Dendritic cell treated with granulocyte-macrophage colony-stimulating factor and Interleukin-4, amounts not matched to agents 40 ng/mL and 50 ng/mL, for 4 days (primary cell): ENCODE results near the gene OMP.

Experiments used
- H3K27ac Mint-ChIP-seq: one replicate; pipeline ENCODE4 v1.8.0; 2022; ENCODE audit warnings: mild to moderate bottlenecking, mixed read lengths
- H3K27me3 Mint-ChIP-seq: one replicate; pipeline ENCODE4 v1.8.0; 2022; ENCODE audit warnings: mild to moderate bottlenecking, mixed read lengths
- H3K36me3 Mint-ChIP-seq: one replicate; pipeline ENCODE4 v1.8.0; 2022; ENCODE audit warnings: low read depth, mixed read lengths
- H3K4me1 Mint-ChIP-seq: one replicate; pipeline ENCODE4 v1.8.0; 2022; ENCODE audit warnings: low read depth, mixed read lengths
- H3K4me3 Mint-ChIP-seq: one replicate; pipeline ENCODE4 v1.8.0; 2022; ENCODE audit warnings: mild to moderate bottlenecking, moderate library complexity, mixed read lengths
- H3K9me3 Mint-ChIP-seq: one replicate; pipeline ENCODE4 v1.8.0; 2022; ENCODE audit warnings: mixed read lengths
- intact Hi-C: fragments of 100-400 bp; cut with micrococcal nuclease; formaldehyde crosslinking; loops from one replicate; pipeline ENCODE4 v1.15.0; 2022

Gene OMP

DNA sequence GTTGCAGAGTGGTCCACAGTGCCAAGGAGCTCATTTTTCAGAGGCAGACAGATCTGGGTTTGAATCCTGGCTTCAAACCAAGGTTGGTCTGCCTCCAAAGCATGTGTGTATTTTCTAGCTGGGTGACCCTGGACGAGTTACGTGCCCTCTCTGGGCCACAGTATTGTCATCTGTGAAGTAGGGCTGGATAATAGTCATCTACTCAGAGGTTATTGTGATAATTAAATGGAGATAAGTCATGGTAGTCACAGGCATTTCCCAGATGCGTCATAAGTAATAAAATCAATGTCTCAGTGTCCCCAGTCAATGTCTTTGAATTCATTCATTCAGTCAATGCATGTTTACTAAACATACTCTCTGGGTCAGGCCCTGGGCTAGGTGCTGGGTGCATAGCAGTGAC is 8.6 kb downstream of the OMP start:
- Mint-ChIP-seq H3K27ac (no peak overlapping the region), H3K36me3 (no peaks in the 10 kb centered on the region), H3K9me3 (no peaks in the 10 kb centered on the region), H3K4me1 (peaks cover 5% of the 10 kb centered on the region), H3K4me3 (no peak overlapping the region), H3K27me3 (peaks cover 7% of the 10 kb centered on the region)
- intact Hi-C loops, result no loop called here

DNA sequence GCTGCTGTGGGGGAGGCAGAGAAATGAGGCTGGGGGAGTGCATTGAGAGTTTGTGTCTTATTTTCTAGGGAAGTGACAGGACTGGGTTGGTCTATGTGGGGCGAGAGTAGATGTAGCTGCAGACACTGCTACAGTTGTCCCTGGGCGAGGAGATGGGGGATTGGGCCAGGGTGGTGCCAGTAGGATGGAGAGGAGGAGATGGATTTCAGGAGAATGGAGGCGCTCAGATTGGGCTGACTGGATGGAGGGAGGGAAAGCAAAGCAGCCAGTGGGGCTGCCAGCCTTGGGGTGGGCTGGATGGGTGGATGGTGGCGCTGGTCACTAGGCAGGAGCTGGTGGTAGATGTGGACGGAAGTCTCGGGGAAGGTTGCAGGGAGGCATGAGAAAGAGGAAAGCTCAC is 9.3 kb downstream of the OMP start:
- Mint-ChIP-seq H3K4me3 (no peak overlapping the region), H3K36me3 (no peaks in the 10 kb centered on the region), H3K9me3 (no peaks in the 10 kb centered on the region), H3K4me1 (peaks cover 5% of the 10 kb centered on the region), H3K27ac (no peak overlapping the region), H3K27me3 (peaks cover 7% of the 10 kb centered on the region)
- intact Hi-C loops, result no loop called here

DNA sequence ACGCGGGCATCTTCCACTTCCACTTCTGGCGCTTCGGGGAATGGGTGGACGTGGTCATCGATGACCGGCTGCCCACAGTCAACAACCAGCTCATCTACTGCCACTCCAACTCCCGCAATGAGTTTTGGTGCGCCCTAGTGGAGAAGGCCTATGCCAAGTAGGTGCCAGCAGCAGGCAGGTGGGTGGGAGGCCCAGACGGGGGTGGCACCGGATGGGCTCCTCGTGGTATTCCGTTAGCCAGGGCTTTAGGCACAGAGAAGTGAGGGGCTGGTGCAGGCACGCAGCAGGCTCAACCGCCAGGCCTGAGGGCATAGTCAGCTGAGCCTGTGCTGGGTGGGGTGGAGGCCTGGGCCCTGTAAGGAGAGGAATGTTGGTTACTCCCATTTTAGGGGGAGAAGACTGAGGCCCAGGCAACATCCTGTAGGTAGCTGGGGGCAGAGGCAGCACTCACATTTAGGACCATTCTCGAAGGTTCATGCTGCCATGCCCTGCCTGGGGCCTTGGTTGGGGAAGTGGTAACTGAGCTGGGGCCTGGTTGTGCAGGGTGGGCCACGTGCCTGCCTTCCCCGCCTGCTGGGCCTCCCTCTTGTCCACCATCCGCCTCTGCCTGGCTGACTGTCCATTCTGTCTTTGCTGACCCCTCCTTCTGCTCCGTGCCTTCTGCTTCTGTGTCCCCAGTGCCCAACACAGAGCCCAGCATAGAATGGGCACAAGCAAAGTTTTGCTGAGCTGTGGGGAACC is 10.2 kb downstream of the OMP start:
- H3K4me1 Mint-ChIP-seq, result peaks cover 5% of the 10 kb centered on the region
- no peak overlapping the region for H3K27ac Mint-ChIP-seq
- no peaks in the 10 kb centered on the region for H3K9me3 Mint-ChIP-seq
- H3K36me3 Mint-ChIP-seq, result no peaks in the 10 kb centered on the region
- intact Hi-C loops, result no loop called here
- H3K4me3 Mint-ChIP-seq, result no peak overlapping the region
- H3K27me3 Mint-ChIP-seq, result peaks cover 5% of the 10 kb centered on the region

DNA sequence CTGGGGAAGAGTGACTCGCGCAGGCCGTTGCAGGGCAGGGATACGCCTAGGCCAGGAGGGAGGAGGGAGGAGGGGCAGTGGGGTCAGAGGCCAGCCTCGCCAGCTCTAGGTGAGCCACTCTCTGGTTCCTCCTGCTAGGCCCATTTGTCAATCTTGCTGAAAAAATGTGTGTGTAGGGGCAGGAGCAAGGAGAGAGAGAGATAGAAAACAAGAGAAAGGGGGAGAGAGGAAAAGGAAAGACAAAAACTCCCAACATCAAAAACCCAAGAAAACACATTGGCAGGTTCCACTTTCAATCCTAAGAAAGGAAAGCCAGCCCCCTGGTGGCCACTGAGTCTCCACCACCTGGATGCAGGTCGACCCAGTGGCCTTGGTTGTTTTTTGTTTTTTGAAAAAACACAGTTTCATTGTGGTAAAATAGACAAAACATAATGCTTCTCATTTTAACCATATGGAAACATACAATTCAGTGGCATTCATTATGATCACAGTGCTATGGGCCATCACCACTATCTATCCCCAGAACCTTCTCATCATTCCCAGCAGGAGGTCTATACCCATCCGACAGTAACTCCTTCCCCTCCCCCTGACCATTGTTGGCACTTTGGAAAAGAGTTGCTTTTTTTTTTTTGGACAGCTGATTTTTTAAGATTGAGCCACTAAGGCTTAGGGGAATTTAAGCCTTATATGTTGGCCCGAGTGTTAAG is 10.9 kb downstream of the OMP start:
- intact Hi-C loops, result no loop called here
- Mint-ChIP-seq H3K9me3 (no peaks in the 10 kb centered on the region), H3K4me3 (no peak overlapping the region), H3K36me3 (no peaks in the 10 kb centered on the region), H3K4me1 (peaks cover 5% of the 10 kb centered on the region), H3K27me3 (peaks cover 2% of the 10 kb centered on the region), H3K27ac (no peak overlapping the region)

DNA sequence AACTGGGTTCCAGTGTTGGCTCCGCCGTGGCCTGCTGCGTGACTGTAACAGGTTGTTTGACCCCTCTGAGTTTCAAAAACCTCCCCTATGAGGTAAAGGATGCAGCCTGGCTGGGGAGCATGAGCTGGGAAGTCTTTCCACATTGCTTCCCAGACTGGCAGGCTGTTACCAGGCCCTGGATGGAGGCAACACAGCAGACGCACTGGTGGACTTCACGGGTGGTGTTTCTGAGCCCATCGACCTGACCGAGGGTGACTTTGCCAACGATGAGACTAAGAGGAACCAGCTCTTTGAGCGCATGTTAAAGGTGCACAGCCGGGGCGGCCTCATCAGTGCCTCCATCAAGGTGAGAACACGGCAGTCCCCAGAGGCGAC is 11.4 kb downstream of the OMP start:
- Mint-ChIP-seq H3K4me3 (no peak overlapping the region), H3K27me3 (peaks cover 2% of the 10 kb centered on the region), H3K9me3 (no peaks in the 10 kb centered on the region), H3K4me1 (peaks cover 5% of the 10 kb centered on the region), H3K27ac (no peak overlapping the region), H3K36me3 (no peaks in the 10 kb centered on the region)
- intact Hi-C loops, result no loop called here

DNA sequence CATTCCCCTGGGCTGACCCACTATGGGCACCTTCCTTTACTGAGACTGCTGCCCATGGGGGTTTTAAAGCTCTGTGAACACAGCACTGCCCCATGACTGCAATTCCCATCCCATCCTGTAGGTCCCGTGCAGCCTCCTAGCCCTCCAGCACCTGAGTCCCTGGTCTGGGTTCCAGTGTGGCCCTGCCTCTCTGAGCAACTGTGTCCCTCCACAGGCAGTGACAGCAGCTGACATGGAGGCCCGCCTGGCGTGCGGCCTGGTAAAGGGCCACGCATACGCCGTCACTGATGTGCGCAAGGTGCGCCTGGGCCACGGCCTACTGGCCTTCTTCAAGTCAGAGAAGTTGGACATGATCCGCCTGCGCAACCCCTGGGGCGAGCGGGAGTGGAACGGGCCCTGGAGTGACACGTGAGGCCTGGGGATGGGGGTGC is 12.6 kb downstream of the OMP start:
- intact Hi-C loops, result no loop called here
- H3K27ac Mint-ChIP-seq, result no peak overlapping the region
- no peaks in the 10 kb centered on the region for H3K27me3 Mint-ChIP-seq
- no peaks in the 10 kb centered on the region for H3K36me3 Mint-ChIP-seq
- no peaks in the 10 kb centered on the region for H3K9me3 Mint-ChIP-seq
- peaks cover 5% of the 10 kb centered on the region for H3K4me1 Mint-ChIP-seq
- no peak overlapping the region for H3K4me3 Mint-ChIP-seq

DNA sequence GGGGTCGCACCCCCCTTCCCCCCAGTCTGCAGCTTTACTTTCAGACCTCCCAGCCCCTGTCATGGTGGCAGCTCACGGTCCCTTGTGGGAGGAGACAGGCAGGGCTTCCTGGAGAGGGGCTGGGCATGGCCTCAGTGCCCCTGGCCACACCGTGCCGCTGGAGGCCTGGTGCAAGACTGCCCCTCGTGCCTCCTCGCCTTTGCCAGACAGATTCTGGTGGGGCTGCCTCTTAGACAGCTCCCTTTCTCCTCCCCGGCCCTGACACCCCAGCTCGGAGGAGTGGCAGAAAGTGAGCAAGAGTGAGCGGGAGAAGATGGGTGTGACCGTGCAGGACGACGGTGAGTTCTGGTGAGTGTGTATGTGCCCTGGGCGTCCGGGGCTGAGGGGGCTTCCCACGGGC is 13.3 kb downstream of the OMP start:
- Mint-ChIP-seq H3K27me3 (no peaks in the 10 kb centered on the region), H3K4me3 (no peak overlapping the region), H3K9me3 (no peaks in the 10 kb centered on the region), H3K36me3 (no peaks in the 10 kb centered on the region), H3K4me1 (peaks cover 5% of the 10 kb centered on the region), H3K27ac (no peak overlapping the region)
- intact Hi-C loops, result no loop called here

DNA sequence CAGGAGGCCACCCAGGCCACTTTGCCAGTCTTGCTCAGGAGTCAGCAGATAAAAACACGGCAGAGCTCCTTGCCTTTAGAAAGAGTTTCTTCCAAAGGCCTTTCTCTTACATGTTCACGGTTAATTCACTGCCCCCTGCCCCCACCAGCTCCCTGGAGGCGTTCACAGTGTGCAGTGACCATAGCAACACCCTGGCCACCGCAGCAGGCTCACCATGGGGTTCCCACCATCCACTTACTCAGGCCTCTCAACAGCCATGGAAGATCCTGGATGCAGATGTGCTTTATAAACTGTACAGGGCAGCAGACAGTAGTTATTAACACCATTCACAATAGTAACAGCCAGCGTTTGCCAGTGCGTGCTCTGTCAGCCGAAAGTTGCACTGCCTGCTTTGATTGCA is 14.9 kb downstream of the OMP start:
- no peak overlapping the region for H3K27ac Mint-ChIP-seq
- intact Hi-C loops, result no loop called here
- H3K4me3 Mint-ChIP-seq, result no peak overlapping the region
- no peaks in the 10 kb centered on the region for H3K27me3 Mint-ChIP-seq
- peaks cover 5% of the 10 kb centered on the region for H3K4me1 Mint-ChIP-seq
- H3K36me3 Mint-ChIP-seq, result no peaks in the 10 kb centered on the region
- no peaks in the 10 kb centered on the region for H3K9me3 Mint-ChIP-seq

DNA sequence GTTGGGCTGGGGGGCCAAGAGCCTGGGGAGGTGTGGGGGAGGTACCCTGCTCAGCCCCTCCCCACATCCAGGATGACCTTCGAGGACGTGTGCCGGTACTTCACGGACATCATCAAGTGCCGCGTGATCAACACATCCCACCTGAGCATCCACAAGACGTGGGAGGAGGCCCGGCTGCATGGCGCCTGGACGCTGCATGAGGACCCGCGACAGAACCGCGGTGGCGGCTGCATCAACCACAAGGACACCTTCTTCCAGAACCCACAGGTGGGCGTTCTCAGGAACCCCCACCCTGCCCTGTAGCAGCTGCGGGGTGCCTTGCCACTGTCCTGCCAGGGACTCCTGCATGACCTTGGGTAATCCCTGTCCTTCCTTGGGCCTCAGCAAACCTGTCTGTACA is 15.4 kb downstream of the OMP start:
- H3K4me3 Mint-ChIP-seq, result no peak overlapping the region
- no peaks in the 10 kb centered on the region for H3K36me3 Mint-ChIP-seq
- no peak overlapping the region for H3K27ac Mint-ChIP-seq
- intact Hi-C loops, result no loop called here
- no peaks in the 10 kb centered on the region for H3K9me3 Mint-ChIP-seq
- peaks cover 5% of the 10 kb centered on the region for H3K4me1 Mint-ChIP-seq
- no peaks in the 10 kb centered on the region for H3K27me3 Mint-ChIP-seq

DNA sequence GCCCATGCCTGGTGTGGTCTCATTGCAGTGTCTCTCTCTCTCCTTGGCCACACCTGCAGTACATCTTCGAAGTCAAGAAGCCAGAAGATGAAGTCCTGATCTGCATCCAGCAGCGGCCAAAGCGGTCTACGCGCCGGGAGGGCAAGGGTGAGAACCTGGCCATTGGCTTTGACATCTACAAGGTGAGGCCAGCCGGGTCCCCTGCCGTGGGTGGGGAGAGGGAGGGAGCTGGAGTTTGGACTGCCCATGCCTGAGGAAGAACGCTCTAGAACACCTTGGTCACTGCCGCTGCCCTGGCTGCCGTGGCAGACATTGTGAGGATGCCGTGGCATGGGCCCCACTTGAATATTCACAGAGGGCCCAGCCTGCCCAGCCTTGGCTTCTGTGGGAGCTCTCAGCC is 16.3 kb downstream of the OMP start:
- no peak overlapping the region for H3K4me3 Mint-ChIP-seq

DNA sequence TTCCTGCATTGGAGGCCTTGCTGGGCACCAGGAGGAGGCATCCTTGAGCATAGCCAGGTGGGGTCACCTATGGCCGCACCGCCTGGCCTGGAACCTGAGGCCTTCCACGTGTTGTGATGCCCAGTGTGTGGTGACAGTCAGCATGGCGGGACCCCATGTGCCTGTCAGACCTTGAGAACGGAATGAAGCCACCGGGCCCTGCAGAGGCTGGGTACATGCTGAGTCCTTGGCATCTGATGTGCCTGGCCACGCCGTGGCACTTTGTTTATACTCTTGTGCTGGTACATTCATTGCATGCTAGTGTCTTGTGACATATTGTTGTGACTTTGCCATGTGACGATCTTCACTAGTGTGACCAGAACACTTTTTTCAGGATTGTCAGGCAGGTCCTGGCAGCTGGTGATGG is 16.9 kb downstream of the OMP start:
- intact Hi-C loops, result no loop called here
- H3K4me3 Mint-ChIP-seq, result no peak overlapping the region
- H3K9me3 Mint-ChIP-seq, result no peaks in the 10 kb centered on the region
- H3K36me3 Mint-ChIP-seq, result no peaks in the 10 kb centered on the region
- H3K4me1 Mint-ChIP-seq, result no peaks in the 10 kb centered on the region
- H3K27me3 Mint-ChIP-seq, result no peaks in the 10 kb centered on the region
- no peak overlapping the region for H3K27ac Mint-ChIP-seq

More for the DNA sequence above, 16.3 kb downstream of the OMP start:
- H3K36me3 Mint-ChIP-seq, result no peaks in the 10 kb centered on the region
- intact Hi-C loops, result no loop called here
- H3K27ac Mint-ChIP-seq, result no peak overlapping the region
- no peaks in the 10 kb centered on the region for H3K4me1 Mint-ChIP-seq
- H3K27me3 Mint-ChIP-seq, result no peaks in the 10 kb centered on the region
- H3K9me3 Mint-ChIP-seq, result no peaks in the 10 kb centered on the region

DNA sequence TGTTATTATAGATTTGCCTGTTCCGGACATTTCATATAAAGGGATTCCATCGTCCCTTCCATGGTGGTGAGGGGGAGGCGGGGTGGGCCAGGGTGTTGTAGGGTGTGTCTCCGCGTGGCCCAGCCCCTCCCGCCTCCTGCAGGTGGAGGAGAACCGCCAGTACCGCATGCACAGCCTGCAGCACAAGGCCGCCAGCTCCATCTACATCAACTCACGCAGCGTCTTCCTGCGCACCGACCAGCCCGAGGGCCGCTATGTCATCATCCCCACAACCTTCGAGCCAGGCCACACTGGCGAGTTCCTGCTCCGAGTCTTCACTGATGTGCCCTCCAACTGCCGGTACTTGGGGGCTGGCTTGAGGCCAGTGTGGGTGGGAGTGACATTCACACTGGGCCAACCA is 17.9 kb downstream of the OMP start:
- intact Hi-C loops, result loop anchor here (10.0 kb wide), 1 partner anchor 424 kb away; no protein-coding TSS in a partner anchor

DNA sequence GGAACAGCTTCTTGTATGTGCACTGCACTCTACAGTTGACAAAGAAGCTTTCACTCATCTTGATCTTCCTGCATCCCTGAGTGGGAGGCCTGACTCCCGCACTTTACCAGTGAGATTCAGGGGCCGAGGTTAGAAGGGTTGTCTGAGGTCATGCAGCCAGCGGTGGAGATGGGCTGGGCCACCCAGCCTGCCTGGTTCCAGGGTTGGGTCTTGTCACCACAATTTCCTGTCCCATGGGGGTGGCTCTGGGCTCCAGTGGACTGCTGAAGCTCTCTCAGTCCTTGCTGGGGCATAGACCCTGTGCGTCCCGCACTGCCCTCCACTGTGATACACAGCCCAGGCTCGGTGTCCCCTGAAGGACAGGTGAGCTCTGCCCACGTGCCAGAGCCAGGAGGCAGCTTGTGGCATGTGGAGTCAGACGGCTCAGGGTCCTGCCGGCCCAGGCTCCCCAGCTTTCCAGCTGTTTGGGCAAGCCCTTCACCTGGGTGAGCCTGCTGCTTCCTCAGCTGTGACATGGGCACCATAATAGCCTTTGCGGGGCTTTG is 18.5 kb downstream of the OMP start:
- intact Hi-C loops, result loop anchor here (10.0 kb wide), 1 partner anchor 424 kb away; no protein-coding TSS in a partner anchor
- no peak overlapping the region for H3K27ac Mint-ChIP-seq
- H3K27me3 Mint-ChIP-seq, result peaks cover 2% of the 10 kb centered on the region
- H3K4me3 Mint-ChIP-seq, result no peak overlapping the region
- H3K9me3 Mint-ChIP-seq, result no peaks in the 10 kb centered on the region
- H3K36me3 Mint-ChIP-seq, result no peaks in the 10 kb centered on the region
- no peaks in the 10 kb centered on the region for H3K4me1 Mint-ChIP-seq

More for the DNA sequence above, 17.9 kb downstream of the OMP start:
- no peaks in the 10 kb centered on the region for H3K9me3 Mint-ChIP-seq
- H3K36me3 Mint-ChIP-seq, result no peaks in the 10 kb centered on the region
- H3K4me3 Mint-ChIP-seq, result no peak overlapping the region
- H3K27me3 Mint-ChIP-seq, result no peaks in the 10 kb centered on the region
- no peaks in the 10 kb centered on the region for H3K4me1 Mint-ChIP-seq
- H3K27ac Mint-ChIP-seq, result no peak overlapping the region

DNA sequence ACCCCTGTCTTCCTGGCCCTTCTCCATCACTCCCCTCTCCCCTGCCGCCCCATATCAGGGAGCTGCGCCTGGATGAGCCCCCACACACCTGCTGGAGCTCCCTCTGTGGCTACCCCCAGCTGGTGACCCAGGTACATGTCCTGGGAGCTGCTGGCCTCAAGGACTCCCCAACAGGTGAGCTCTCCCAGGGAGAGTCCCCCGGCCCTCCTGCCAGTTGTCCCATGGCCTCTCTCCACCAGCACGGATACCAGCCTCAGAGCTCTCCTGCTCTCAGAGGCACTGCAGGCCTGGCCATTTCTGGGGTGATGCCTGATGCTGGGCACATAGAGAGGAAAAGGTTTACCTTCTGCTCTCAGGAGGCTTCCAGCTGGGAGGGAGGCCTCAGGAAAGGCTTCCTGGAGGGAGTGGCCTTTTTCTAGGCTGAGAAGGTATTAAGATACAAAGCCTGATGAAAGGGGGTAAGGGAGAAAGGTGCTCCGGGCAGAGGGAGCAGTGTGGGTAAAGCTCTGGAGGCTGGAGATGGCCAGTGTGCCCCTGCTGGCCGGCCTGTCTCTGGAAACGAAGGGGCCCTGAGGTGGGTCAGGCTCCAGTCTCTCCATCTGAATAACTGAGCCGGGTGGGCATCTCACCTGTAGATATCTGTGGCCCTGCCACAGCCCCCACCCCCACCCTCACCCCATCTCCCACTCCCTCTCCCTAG is 19.4 kb downstream of the OMP start:
- H3K27me3 Mint-ChIP-seq, result peaks cover 6% of the 10 kb centered on the region
- H3K9me3 Mint-ChIP-seq, result no peaks in the 10 kb centered on the region
- H3K4me3 Mint-ChIP-seq, result no peak overlapping the region
- intact Hi-C loops, result loop anchor here (10.0 kb wide), 1 partner anchor 423 kb away; no protein-coding TSS in a partner anchor
- H3K4me1 Mint-ChIP-seq, result peaks cover 5% of the 10 kb centered on the region
- no peaks in the 10 kb centered on the region for H3K36me3 Mint-ChIP-seq
- H3K27ac Mint-ChIP-seq, result no peak overlapping the region
